ENCODE data around the gene TMEM260. TPM values are rescaled to one million over a fixed set of nuclear protein-coding genes. Genes with fewer than 3 reads are reported as not detected.

The TMEM260 gene
- total RNA-seq, 5 donors from 2014 or later (not counting 1 experiment from before 2014, with no cell fraction given) = 24.4 to 31.8 (median 27.0) TPM

- Mint-ChIP-seq H3K4me1 (no peaks in the 10 kb centered on the region), H3K27me3 (no peaks in the 10 kb centered on the region), H3K4me3 (no peak overlapping the region), H3K9me3 (no peaks in the 10 kb centered on the region), H3K27ac (no peak overlapping the region), H3K36me3 (peaks cover 27% of the 10 kb centered on the region)
- no peaks in the 10 kb centered on the region for H3K27me3 ChIP-seq (replicated peaks in 1 of 2; ENCODE audit: control insufficient read depth in 2 of 2, extremely low read depth in 1 of 2, insufficient read depth in 2 of 2, low read length in 1 of 2)
- peaks cover 0 to 5% of the 10 kb centered on the region in 2 donors for H3K36me3 ChIP-seq (ENCODE audit: control insufficient read depth in 2 of 2, extremely low read depth in 1 of 2, insufficient read depth in 1 of 2, low read length in 1 of 2)
- DNase-seq = no peak
- 95% methylated on average over 3 of the region's 6 CpGs for WGBS (ENCODE audit: insufficient coverage)
- H3K4me1 ChIP-seq (ENCODE audit: control insufficient read depth in 1 of 2, extremely low read depth in 1 of 2, insufficient read depth in 2 of 2, low read length in 2 of 2) = no peaks in the 10 kb centered on the region
- POLR2A ChIA-PET = interaction anchor here in 1 of 2 donors (0.6 kb wide), 1 partner anchor 45 kb away, joined by 5 read pairs; no protein-coding TSS in a partner anchor
- H3K27ac ChIP-seq (ENCODE audit: low read length) = no peak overlapping the region
- no peak overlapping the region for H3K4me3 ChIP-seq (ENCODE audit: control insufficient read depth in 1 of 2, extremely low read depth in 1 of 2, low read length in 1 of 2)
- no peaks in the 10 kb centered on the region for H3K9me3 ChIP-seq
- CTCF ChIA-PET = no interaction called here
- ATAC-seq (replicated peaks in 1 of 4) = no peak
Observed at GRCh38 chr14:56648508-56649301, 69.1 kb downstream of the TMEM260 start.

GRCh38 chr14:56649382-56649781 is 69.8 kb downstream of the TMEM260 start:
- WGBS (ENCODE audit: insufficient coverage) = no CpG with 5 or more reads among the region's 3 CpGs
- ChIA-PET POLR2A (no interaction called here), CTCF (no interaction called here)
- no peak for DNase-seq
- no peaks in the 10 kb centered on the region for H3K9me3 Mint-ChIP-seq
- Histone ChIP-seq H3K4me3 (ENCODE audit: control insufficient read depth in 1 of 2, extremely low read depth in 1 of 2, low read length in 1 of 2) (no peak overlapping the region), H3K27ac (ENCODE audit: low read length) (no peak overlapping the region), H3K27me3 (replicated peaks in 1 of 2; ENCODE audit: control insufficient read depth in 2 of 2, extremely low read depth in 1 of 2, insufficient read depth in 2 of 2, low read length in 1 of 2) (no peaks in the 10 kb centered on the region), H3K9me3 (no peaks in the 10 kb centered on the region), H3K36me3 (ENCODE audit: control insufficient read depth in 2 of 2, extremely low read depth in 1 of 2, insufficient read depth in 1 of 2, low read length in 1 of 2) (peaks cover 0 to 5% of the 10 kb centered on the region in 2 donors), H3K4me1 (ENCODE audit: control insufficient read depth in 1 of 2, extremely low read depth in 1 of 2, insufficient read depth in 2 of 2, low read length in 2 of 2) (no peaks in the 10 kb centered on the region)
- H3K27me3 Mint-ChIP-seq = no peaks in the 10 kb centered on the region
- no peak overlapping the region for H3K4me3 Mint-ChIP-seq
- no peak overlapping the region for H3K27ac Mint-ChIP-seq
- peaks cover 27% of the 10 kb centered on the region for H3K36me3 Mint-ChIP-seq
- no peaks in the 10 kb centered on the region for H3K4me1 Mint-ChIP-seq
- no peak for ATAC-seq (replicated peaks in 1 of 4)

- POLR2A ChIA-PET = no interaction called here
- WGBS (ENCODE audit: insufficient coverage) = 87% methylated on average over 8 of the region's 9 CpGs
- Mint-ChIP-seq H3K27ac (no peak overlapping the region), H3K4me1 (no peaks in the 10 kb centered on the region), H3K27me3 (no peaks in the 10 kb centered on the region), H3K9me3 (no peaks in the 10 kb centered on the region), H3K4me3 (no peak overlapping the region), H3K36me3 (peaks cover 27% of the 10 kb centered on the region)
- Histone ChIP-seq H3K4me1 (ENCODE audit: control insufficient read depth in 1 of 2, extremely low read depth in 1 of 2, insufficient read depth in 2 of 2, low read length in 2 of 2) (no peaks in the 10 kb centered on the region), H3K9me3 (no peaks in the 10 kb centered on the region), H3K27me3 (replicated peaks in 1 of 2; ENCODE audit: control insufficient read depth in 2 of 2, extremely low read depth in 1 of 2, insufficient read depth in 2 of 2, low read length in 1 of 2) (no peaks in the 10 kb centered on the region), H3K36me3 (ENCODE audit: control insufficient read depth in 2 of 2, extremely low read depth in 1 of 2, insufficient read depth in 1 of 2, low read length in 1 of 2) (peaks cover 0 to 5% of the 10 kb centered on the region in 2 donors), H3K4me3 (ENCODE audit: control insufficient read depth in 1 of 2, extremely low read depth in 1 of 2, low read length in 1 of 2) (no peak overlapping the region), H3K27ac (ENCODE audit: low read length) (no peak overlapping the region)
- DNase-seq = no peak
- CTCF ChIA-PET = no interaction called here
- no peak for ATAC-seq (replicated peaks in 1 of 4)
Observed at GRCh38 chr14:56650048-56650447, 70.5 kb downstream of the TMEM260 start.

GRCh38 chr14:56650979-56651378 is 71.4 kb downstream of the TMEM260 start:
- H3K27ac ChIP-seq (ENCODE audit: low read length) = no peak overlapping the region
- no peaks in the 10 kb centered on the region for H3K4me1 ChIP-seq (ENCODE audit: control insufficient read depth in 1 of 2, extremely low read depth in 1 of 2, insufficient read depth in 2 of 2, low read length in 2 of 2)
- H3K27ac Mint-ChIP-seq = no peak overlapping the region
- no peaks in the 10 kb centered on the region for H3K9me3 ChIP-seq
- ATAC-seq (replicated peaks in 1 of 4) (no peak), DNase-seq (no peak)
- H3K27me3 ChIP-seq (replicated peaks in 1 of 2; ENCODE audit: control insufficient read depth in 2 of 2, extremely low read depth in 1 of 2, insufficient read depth in 2 of 2, low read length in 1 of 2) = no peaks in the 10 kb centered on the region
- no peak overlapping the region for H3K4me3 Mint-ChIP-seq
- no peaks in the 10 kb centered on the region for H3K4me1 Mint-ChIP-seq
- POLR2A ChIA-PET = no interaction called here
- H3K27me3 Mint-ChIP-seq = no peaks in the 10 kb centered on the region
- H3K4me3 ChIP-seq (ENCODE audit: control insufficient read depth in 1 of 2, extremely low read depth in 1 of 2, low read length in 1 of 2) = no peak overlapping the region
- H3K36me3 Mint-ChIP-seq = peaks cover 27% of the 10 kb centered on the region
- H3K9me3 Mint-ChIP-seq = no peaks in the 10 kb centered on the region
- CTCF ChIA-PET = interaction anchor here (0.5 to 0.6 kb wide), 2 partner anchors 8 to 33 kb away, joined by 3 to 4 read pairs; no protein-coding TSS in a partner anchor
- peaks cover 0 to 5% of the 10 kb centered on the region in 2 donors for H3K36me3 ChIP-seq (ENCODE audit: control insufficient read depth in 2 of 2, extremely low read depth in 1 of 2, insufficient read depth in 1 of 2, low read length in 1 of 2)

- POLR2A ChIA-PET = no interaction called here
- CTCF ChIA-PET = interaction anchor here in 1 of 2 donors (0.6 kb wide), 1 partner anchor 285 kb away, joined by 3 read pairs; no protein-coding TSS in a partner anchor
- Histone ChIP-seq H3K36me3 (ENCODE audit: control insufficient read depth in 2 of 2, extremely low read depth in 1 of 2, insufficient read depth in 1 of 2, low read length in 1 of 2) (no peaks in the 10 kb centered on the region), H3K4me1 (ENCODE audit: control insufficient read depth in 1 of 2, extremely low read depth in 1 of 2, insufficient read depth in 2 of 2, low read length in 2 of 2) (no peaks in the 10 kb centered on the region), H3K4me3 (ENCODE audit: control insufficient read depth in 1 of 2, extremely low read depth in 1 of 2, low read length in 1 of 2) (no peak overlapping the region), H3K27ac (ENCODE audit: low read length) (no peak overlapping the region), H3K9me3 (no peaks in the 10 kb centered on the region), H3K27me3 (replicated peaks in 1 of 2; ENCODE audit: control insufficient read depth in 2 of 2, extremely low read depth in 1 of 2, insufficient read depth in 2 of 2, low read length in 1 of 2) (peaks cover 0 to 3% of the 10 kb centered on the region in 2 experiments)
- Mint-ChIP-seq H3K27me3 (no peaks in the 10 kb centered on the region), H3K27ac (no peak overlapping the region), H3K4me1 (no peaks in the 10 kb centered on the region), H3K4me3 (no peak overlapping the region), H3K9me3 (no peaks in the 10 kb centered on the region), H3K36me3 (peaks cover 6% of the 10 kb centered on the region)
- 79% methylated on average over 2 of the region's 2 CpGs for WGBS (ENCODE audit: insufficient coverage)
- ATAC-seq (replicated peaks in 1 of 4) (no peak), DNase-seq (no peak)
Observed at GRCh38 chr14:56657604-56658003, 78.0 kb downstream of the TMEM260 start.

GRCh38 chr14:56659378-56659777 is 79.8 kb downstream of the TMEM260 start:
- Mint-ChIP-seq H3K9me3 (no peaks in the 10 kb centered on the region), H3K4me3 (no peak overlapping the region), H3K27ac (no peak overlapping the region), H3K27me3 (peaks cover 0 to 2% of the 10 kb centered on the region in 2 donors), H3K4me1 (no peaks in the 10 kb centered on the region), H3K36me3 (peaks cover 12% of the 10 kb centered on the region)
- Histone ChIP-seq H3K36me3 (ENCODE audit: control insufficient read depth in 2 of 2, extremely low read depth in 1 of 2, insufficient read depth in 1 of 2, low read length in 1 of 2) (no peaks in the 10 kb centered on the region), H3K9me3 (no peaks in the 10 kb centered on the region), H3K27me3 (replicated peaks in 1 of 2; ENCODE audit: control insufficient read depth in 2 of 2, extremely low read depth in 1 of 2, insufficient read depth in 2 of 2, low read length in 1 of 2) (peaks cover 0 to 3% of the 10 kb centered on the region in 2 experiments), H3K4me3 (ENCODE audit: control insufficient read depth in 1 of 2, extremely low read depth in 1 of 2, low read length in 1 of 2) (no peak overlapping the region), H3K4me1 (ENCODE audit: control insufficient read depth in 1 of 2, extremely low read depth in 1 of 2, insufficient read depth in 2 of 2, low read length in 2 of 2) (no peaks in the 10 kb centered on the region), H3K27ac (ENCODE audit: low read length) (no peak overlapping the region)
- CTCF ChIA-PET = interaction anchor here (0.6 to 0.8 kb wide), 2 partner anchors 9 to 1342 kb away, joined by 4 read pairs; no protein-coding TSS in a partner anchor
- POLR2A ChIA-PET = no interaction called here
- DNase-seq = no peak
- 62% methylated on average over 4 of the region's 8 CpGs for WGBS (ENCODE audit: insufficient coverage)
- ATAC-seq (replicated peaks in 1 of 4) = no peak
